NCI-H128 (cell line): Measurements from ENCODE around the gene MICOS13.

Experiments used
- DNase-seq: peaks from one replicate; lab custom pipeline; 2025; ENCODE audit not compliant: unreplicated experiment; lab: John Stamatoyannopoulos, UW

MICOS13 gene

DNA sequence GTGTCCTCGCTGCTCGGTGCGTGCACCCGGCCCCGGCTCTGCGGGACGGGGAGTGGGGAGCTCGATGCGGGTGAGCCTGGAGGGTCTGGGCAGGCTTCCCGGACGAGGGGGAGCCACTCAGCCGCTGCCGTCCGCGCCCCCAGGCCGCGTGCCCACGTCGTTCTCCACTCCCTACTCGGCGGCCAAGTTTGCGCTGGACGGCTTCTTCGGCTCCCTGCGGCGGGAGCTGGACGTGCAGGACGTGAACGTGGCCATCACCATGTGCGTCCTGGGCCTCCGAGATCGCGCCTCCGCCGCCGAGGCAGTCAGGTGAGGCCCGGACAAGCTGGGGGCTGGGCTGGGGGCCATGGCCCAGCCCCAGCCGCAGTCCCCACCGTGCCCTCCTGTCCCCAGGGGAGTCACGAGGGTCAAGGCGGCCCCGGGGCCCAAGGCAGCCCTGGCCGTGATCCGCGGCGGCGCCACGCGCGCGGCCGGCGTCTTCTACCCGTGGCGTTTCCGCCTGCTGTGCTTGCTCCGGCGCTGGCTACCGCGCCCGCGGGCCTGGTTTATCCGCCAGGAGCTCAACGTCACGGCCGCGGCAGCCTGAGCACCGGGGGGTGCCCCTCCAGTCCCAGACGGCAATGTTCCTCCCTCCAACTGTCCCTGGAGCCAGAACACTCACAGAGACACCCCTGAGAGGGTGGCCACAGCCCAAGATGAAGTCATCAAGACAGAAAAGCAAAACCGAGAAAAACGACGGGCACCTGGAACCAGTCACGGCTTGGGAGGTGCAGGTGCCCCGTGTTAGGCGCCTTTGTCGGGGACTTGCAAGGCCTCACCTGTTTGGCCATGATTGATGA lies 7.3 kb upstream of the MICOS13 start:
- DNase-seq: no peak

DNA sequence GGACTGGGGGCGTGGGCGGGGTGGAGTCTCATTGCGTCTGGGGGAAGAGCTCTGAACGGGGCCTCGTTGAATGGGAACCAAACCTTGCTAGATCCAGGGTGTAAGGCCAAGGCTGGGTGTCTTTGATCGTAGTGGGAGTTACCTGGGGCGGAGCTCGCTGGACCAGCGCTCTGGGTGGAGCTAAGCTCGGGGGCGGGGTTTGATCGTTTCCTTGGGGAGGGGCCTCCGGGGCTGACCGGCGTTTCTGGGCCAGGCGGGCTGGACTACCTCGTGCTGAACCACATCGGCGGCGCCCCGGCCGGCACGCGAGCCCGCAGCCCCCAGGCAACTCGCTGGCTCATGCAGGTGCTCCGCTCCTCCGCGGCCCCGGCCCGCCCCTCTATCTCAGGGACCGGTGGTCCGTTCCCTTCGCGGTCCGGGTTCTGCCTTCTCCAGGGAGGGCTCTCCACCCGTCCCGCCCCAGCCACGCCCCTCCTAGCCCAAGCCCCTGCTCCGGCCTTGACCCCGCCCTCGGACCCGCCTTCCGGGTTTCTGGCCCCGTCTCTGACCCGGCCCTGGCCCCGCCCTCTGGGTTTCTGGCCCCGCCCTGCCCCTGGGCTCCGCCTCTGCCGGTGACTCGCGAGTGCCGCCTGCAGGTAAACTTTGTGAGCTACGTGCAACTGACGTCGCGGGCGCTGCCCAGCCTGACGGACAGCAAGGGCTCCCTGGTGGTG lies 6.5 kb upstream of the MICOS13 start:
- DNase-seq: peak; percentile 64

DNA sequence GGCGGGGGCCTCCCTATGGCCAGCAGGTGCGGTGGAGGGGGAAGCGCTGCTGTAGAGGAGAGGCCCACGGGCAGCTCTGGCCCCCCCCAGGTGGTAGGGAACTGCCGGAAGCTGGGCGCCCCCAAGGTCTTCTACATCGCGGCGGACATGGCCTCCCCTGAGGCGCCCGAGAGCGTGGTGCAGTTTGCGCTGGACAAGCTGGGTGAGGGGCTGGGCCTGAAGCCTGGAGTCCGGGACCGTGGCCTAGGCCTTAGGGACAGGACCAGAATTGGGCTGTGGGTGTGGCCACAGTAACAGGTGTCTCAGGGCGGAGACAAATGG lies 6.0 kb upstream of the MICOS13 start:
- no peak for DNase-seq

DNA sequence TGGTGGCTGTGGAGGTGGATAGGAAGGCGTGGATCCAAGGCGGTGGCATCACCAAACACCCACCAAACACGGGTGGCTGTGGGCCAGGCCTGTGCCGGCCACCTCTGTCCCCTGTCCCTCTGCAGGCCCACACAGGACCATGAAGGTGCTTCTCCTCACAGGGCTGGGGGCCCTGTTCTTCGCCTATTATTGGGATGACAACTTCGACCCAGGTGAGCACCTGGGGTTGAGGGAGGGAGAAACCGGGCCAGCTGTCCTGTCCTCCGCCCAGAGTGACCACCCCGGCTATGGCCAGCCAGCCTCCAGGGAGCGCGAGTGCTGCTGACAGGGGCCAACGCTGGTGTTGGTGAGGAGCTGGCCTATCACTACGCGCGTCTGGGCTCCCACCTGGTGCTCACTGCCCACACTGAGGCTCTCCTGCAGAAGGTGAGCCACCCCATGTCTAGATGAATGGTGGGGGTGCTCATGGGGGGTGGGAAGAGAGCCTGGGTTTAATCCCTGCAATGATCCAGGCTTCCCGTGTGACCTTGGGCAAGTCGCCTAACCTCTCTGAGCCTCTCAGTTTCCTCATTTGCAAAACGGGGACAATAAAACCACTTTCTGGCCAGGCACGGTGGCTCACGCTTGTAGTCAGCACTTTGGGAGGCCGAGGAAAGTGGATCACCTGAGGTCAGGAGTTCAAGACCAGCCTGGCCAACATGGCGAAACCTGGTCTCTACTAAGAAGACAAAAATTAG lies 4.5 kb upstream of the MICOS13 start:
- no peak for DNase-seq

DNA sequence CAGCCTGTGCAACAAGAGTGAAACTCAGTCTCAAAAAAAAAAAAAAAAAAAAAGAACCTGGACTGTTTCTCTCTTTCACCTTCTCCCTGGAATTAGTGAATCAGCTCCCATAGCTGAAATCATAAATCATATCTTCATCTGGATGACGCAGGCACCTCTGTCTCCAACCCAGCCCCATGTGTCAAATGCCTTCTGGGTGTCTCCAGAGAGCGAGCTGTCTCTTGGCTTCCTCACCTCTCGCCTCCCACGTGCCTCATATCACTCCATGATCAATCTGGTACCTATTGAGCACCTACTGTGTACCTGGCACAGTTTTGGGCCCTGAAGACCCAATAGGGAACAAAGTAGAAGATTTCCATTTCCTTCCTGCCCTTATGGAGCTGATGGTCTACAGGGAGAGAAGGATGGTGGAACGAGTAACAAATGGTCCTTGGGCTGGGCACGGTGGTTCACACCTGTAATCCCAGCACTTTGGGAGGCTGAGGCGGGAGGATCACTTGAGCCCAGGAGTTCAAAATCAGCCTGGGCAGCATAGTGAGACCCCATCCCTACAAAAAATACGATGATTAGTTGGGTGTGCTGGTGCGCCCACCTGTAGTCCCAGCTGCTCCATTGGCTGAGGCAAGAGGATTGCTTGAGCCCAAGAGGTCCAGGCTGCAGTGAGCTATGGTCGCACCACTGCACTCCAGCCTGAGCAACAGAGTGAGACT lies 3.0 kb upstream of the MICOS13 start:
- no peak for DNase-seq

DNA sequence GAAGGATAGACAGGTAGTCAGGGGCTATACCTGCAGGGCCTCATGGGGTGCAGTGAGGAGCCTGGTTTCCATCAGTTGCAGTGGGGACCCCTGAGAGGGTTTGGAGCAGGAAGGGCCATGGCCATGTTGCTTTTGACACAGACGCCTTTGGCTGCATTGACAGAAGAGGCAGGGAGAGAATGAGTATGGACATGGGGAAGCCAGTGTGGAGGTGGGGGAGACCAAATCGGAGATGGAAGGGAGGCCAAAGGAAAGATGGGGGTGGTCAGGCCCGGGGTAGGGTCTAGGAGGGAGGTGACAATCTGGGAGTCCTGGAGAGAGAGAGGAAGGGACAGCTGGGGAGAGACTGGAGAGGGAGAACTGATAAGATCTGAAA lies 1.8 kb upstream of the MICOS13 start:
- DNase-seq: no peak

DNA sequence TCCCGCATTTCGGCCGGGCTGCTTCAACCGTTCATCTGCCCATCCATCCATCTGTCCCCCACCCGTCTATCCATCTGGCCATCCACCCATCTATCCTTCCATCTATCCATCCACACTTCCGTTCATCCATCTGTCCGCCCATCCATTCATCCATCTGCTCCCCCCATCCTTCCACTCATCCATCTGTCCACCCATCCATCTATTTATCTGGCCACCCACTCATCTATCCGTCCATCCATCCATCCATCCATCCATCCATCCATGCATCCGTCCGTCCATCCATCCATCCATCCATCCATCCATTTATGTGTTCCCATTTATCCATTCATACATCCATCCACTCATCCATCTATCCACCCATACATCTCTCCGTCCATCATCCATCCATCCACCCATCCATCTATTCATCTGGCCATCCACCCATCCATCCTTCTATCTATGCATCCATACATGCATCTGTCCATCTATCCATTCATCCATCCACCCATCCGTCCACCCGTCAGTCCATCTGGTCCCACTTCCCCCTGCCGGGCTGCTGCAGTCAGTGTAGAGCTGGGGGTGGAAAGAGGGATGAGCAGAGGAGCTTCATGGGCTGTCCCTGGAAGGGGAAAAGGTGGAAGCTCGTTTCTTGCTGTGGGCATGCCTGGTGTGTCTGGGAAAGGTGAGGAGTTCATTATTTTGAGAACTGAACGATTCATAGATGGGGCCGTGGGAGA lies 1.2 kb upstream of the MICOS13 start:
- DNase-seq: no peak

DNA sequence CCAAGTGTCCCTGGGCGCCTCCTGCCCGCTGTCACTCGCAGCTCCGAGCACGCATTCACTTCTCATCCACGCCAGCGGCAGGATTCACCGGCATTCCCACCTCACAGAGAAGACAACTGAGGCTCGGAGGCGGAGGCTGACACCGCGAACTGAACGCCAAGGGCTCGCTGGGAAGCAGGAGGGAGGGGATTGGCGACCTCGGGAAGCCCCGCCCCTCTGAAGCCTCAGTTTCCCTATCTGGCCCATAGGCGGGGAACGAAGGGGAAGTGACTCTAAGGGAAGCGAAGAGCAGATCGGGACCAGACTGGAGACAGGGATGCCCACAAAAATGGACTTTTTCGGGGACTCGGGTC lies 256 bp downstream of the MICOS13 start:
- DNase-seq: no peak

DNA sequence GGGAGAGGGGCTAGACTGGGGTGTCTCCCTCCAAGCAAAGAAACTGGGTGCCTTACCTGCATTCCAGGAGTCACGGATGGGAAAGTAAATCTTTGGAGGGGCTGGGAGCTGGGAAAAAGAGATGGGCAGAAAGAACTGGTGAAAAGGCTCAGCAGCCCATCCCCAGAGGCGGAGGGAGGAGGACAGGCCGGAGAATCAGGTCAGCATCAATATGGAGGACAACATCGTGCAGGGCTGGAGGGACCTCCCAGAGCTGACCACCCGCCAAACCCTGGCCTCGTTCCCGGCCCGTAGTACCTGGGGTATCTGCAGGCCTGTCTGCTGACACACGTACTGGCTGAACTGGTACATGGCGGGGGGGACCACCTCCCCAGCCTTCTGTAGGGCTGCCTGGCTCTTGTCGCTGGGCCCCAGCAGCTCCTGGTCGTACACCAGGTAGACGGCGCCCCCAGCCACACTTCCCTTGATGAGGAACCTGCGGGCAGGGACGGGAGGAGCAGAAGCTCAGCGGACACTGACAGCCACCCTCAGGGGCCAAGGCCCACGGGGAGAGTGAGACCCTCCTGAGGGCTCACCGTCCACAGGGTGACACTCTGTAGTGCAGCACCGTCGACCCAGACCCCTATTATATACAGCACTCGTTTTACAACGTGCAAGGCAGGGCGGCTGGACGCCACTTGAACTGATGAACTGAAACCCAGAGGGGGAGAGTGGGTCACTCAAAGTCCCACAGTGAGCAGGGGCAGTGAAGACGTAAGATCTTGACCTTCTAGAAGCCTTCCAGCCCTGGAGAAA lies 830 bp downstream of the MICOS13 start:
- no peak for DNase-seq

DNA sequence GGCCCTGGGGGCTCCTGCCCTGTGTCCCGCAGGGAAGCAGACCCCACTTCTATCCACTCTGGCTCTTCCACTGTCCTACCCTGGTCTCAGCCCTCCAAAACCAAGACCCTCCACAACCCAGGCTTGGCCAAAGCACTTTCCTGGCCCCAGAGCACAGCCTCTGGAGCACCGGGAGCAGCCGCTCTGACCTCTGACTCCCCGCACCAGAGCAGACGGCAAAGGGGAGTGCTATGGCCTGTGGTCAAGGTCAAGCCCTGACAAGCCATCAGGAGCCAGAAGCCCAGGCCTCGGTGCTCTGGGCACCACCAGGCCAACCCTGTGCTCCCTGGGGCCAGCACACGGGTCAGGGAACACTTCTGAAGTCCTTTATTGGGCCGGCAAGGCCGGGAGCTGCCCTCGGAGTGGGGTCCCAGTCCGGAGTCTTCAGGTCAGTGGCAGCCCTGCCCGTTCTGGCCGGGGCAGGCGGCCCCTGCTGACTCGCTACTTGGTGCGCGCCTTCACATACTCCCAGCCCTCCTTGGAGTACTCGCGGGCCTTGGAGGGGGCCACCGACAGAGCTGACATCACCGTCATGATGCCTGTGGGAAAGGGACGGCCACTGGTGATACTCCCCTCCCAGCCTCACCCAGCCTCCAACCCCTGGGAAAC lies 2.1 kb downstream of the MICOS13 start:
- DNase-seq: no peak

DNA sequence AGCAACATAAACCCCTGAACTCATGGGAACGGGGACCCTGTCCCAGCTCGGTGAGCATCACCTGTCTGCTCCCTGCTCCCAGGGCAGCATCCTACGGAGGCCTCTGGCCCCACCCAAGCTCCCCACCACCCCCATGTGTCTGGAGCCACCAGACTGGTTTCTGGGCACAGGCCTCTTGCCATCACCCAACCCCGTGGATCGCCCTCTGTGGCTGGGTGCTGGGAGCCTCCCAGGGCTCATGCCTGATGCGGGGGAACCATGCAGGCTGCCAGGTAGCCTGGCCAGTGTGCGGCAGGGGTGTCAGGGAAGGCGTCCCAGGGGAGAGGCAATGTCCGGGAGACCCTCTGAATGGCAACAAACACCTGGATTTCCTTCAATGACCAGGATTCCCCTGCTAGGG lies 2.7 kb downstream of the MICOS13 start:
- DNase-seq: no peak

DNA sequence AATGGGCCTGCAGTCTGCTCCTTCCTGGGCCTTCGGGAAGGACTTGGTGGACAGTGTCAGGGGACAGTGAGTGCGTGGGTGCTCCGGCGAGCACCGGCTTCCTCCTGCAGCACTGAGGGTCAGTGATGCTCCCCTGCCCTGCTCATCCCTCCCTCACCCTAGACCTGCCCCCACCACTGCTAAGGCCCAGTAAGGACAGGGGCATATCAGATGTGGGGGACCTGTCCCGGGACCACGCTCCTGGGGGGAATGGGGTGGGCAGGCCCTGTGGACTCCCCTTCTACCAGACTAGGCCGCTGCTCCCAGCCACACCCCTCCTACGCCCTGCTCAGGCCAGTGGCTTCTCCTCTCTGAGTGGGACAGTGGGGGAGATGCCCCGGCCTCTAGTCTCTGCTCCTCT lies 3.2 kb downstream of the MICOS13 start:
- DNase-seq: no peak

DNA sequence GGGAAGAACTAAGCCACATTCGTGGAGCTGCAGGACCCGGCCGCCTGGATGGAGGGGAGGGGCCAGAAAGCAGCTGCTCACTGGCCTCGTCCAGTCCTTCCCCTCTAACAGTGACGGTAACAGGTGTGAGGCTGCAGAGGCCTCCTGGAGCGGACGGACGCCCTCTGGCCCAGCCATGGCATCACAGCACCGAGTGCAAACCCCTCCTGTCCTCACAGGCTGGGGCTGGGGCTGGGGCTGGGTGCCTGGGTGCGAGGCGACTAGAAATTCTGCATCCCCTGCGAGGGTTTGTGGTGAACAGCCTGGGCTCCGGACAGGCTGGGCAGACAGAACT lies 3.6 kb downstream of the MICOS13 start:
- no peak for DNase-seq

DNA sequence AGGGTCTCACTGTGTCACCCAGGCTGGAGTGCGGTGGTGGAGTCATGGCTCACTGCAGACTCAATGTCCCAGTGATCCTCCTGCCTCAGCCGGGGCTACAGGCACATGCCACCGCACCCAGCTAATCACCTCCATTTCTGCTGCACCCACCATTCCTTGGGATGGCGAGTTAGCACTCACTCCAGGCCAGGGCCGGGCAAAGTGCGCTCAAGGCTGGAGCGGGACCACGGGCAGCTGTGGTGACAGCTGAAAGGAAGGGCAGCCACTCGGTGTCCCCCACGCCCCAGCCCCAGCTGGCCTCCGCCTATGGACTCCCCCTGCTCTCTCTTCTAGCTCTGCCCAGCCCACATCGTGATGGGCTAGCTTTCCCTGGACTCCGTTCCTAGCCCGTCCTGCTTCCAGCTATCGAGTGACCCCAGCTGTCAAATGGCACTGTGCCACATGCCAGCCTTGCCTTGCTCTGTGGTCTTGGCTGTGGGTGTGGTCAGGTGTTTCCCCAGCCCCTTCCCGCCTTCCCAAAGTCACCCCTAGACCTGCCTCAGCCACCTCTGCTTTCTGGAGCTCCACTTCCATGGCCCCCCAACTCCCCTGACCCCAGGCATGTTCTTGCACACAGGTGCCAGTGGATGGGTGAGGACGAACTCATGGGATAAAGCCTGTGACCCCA lies 4.1 kb downstream of the MICOS13 start:
- DNase-seq: no peak

DNA sequence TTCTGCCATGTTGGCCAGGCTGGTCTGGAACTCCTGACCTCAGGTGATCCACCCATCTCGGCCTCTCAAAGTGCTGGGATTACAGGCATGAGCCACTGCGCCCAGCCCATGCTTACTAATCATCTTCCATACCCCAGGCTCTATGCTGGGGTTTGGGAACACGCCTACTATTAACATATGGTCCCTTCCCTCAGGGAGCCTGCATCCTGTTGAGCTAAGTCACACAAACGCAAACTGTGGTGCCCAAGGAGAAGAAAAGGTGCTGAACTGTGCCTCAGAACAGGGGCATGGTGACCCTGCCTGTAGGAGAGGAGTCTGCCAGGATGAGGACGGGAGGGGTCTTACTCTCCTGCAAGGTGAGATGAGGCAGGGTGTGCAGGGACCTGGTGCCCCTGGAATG lies 5.6 kb downstream of the MICOS13 start:
- no peak for DNase-seq

DNA sequence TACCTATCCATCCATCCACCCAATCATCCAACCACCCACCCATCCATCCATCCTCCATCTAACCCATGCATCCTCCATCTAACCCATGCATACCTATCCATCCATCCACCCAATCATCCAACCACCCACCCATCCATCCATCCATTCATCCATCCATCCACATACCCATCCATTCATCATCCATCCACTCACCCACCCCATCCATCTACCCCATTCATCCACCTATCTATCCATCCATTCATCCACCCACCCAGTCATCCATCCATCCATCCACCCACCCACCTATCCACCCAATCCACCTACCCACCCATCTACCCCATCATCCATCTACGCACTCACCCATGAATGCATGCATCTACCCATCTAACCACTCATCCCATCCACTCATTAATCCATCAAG lies 6.6 kb downstream of the MICOS13 start:
- DNase-seq: no peak

DNA sequence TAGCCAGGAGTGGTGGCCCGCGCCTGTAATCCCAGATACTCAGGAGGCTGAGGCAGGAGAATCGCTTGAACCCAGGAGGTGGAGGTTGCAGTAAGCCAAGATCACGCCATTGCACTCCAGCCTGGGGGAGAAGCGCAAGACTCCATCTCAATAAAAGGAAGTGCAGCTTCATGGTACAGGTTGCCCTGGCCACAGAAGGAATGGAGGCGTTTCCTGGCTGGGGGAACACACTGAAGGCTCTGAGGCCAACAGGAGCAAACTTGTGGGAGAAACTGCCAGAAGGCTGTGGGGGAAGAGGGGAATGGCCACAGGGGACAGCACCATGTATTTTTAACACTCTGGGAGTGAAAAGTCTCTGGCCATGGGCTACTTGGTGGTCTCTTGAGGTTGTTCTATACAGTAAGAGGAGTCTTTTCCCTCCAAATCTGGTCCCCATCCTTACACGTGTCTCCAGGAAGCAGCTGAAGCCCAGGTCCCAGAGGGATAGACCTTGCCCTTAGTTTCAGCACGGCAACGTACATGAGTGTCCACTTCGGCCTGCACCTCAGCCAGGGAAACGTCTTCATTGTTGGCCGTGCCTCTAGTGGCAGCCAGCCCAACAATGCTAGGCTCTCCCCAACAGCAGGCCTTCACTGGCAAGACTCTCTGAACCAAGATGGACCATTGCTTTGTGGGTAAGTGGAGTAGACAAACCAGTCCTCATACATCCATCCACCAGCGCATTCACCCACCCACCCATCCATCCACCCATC lies 7.4 kb downstream of the MICOS13 start:
- no peak for DNase-seq

DNA sequence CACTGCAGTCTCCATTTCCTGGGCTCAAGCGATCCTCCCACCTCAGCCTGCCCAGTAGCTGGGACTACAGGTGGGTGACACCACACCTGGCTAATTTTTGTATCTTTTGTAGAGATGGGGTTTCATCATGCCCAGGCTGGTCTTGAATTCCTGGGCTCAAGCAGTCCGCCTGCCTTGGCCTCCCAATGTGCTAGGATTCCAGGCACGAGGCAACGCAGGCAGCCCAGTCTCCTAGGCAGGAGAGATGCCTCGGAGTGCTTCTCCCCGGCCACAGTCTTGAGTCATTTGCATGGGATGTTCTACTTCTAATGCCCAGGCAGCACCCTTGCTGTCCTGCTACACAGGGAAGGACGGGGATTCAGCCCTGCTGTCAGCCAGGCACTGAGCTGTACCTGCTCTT lies 8.7 kb downstream of the MICOS13 start:
- DNase-seq: no peak

DNA sequence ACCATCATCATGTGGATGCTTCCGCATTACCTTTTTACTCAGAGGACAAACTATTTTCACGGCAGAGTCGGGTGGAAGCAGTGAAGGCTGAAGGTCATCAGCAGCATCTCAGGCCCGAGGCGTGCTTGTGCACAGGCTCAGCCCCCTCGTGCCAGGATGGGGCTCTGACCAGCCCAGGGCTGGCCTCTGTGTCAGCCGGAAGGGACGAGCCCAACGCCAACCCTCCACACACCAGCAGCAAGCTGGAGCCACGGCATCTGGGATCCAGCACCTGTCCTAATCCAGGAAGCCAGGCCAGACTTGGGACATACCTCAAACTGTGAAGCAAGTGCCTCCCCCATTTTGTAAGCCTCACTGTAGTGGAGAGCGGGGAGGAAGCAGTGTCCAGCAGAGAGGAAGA lies 11.1 kb downstream of the MICOS13 start:
- DNase-seq: no peak
